HFFc6 (cell line): ENCODE measurements around the gene KHK. TPM values are rescaled to one million over a fixed set of nuclear protein-coding genes. Genes with fewer than 3 reads are reported as not detected.

ENCODE experiments used
- DNase-seq: peaks from one replicate; pipeline ENCODE4 v3.0.0-alpha.2; 2018
- H3K27ac Mint-ChIP-seq: 2 replicates; pipeline ENCODE4 v1.8.0; 2020; ENCODE audit warnings: mild to moderate bottlenecking, mixed read lengths
- H3K27me3 Mint-ChIP-seq: 2 replicates; pipeline ENCODE4 v1.8.0; 2021; ENCODE audit warnings: mild to moderate bottlenecking, moderate library complexity, mixed read lengths; ENCODE audit not compliant: insufficient read depth
- H3K36me3 Mint-ChIP-seq: 2 replicates; pipeline ENCODE4 v1.8.0; 2021; ENCODE audit warnings: low read depth, mixed read lengths
- H3K4me1 Mint-ChIP-seq: 2 replicates; pipeline ENCODE4 v1.8.0; 2020; ENCODE audit warnings: low read depth, mixed read lengths
- H3K4me3 Mint-ChIP-seq: 2 replicates; pipeline ENCODE4 v1.8.0; 2020; ENCODE audit warnings: mild to moderate bottlenecking, moderate library complexity, mixed read lengths
- H3K9me3 Mint-ChIP-seq: 2 replicates; pipeline ENCODE4 v1.8.0; 2020; ENCODE audit warnings: mild to moderate bottlenecking, mixed read lengths
- total RNA-seq, 6 experiments: library from RNA; stranded (reverse); fragmentation: NEBNext Ultra II Directional; extraction: Animal tissue kit (Norgen Biotek cat#: 25700); gene quantifications; 2 replicates in 1 of 6; 3 replicates in 5 of 6; pipeline ENCODE4 v1.2.3, GENCODE V29; 2021
- TF ChIP-seq, protein P1 (sequence below): fragments of 200-600 bp; sonication (generic); IDR thresholded peaks from 2 replicates; pipeline ENCODE4 v1.5.0; 2021; ENCODE audit warnings: antibody characterized with exemption, mild to moderate bottlenecking

KHK gene
- total RNA-seq, 6 experiments from 2014 or later = 1.0 to 1.7 (median 1.6) TPM

DNA sequence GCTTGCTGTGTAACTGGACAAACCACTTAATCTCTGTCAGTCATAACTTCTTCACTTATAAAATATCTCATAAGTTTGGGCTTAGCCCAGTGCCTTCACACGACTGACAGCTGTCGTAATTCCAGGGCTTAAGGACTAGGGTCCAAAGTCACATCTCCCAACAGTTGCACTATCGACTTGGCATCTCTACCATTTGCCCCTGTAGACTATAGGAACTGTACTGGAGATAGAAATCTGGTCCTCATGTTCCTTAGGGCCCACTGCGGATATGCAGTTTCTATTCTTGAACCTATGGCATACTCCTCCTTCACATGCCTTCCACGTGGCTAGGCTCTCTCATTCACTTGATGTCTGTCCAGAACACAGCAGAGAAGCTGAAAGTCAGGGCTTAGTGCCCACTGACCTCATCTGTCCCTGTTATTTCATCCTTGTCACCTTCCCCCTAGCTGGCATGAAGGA is 39.7 kb downstream of the KHK start:
- no peak overlapping the region for H3K27ac Mint-ChIP-seq
- no peak for DNase-seq
- no peaks in the 10 kb centered on the region for H3K4me1 Mint-ChIP-seq
- H3K36me3 Mint-ChIP-seq = peaks cover 6% of the 10 kb centered on the region; the same call in 1 of the 2 replicates
- H3K9me3 Mint-ChIP-seq = no peaks in the 10 kb centered on the region
- no peak overlapping the region for H3K4me3 Mint-ChIP-seq
- TF ChIP-seq, protein P1, sequence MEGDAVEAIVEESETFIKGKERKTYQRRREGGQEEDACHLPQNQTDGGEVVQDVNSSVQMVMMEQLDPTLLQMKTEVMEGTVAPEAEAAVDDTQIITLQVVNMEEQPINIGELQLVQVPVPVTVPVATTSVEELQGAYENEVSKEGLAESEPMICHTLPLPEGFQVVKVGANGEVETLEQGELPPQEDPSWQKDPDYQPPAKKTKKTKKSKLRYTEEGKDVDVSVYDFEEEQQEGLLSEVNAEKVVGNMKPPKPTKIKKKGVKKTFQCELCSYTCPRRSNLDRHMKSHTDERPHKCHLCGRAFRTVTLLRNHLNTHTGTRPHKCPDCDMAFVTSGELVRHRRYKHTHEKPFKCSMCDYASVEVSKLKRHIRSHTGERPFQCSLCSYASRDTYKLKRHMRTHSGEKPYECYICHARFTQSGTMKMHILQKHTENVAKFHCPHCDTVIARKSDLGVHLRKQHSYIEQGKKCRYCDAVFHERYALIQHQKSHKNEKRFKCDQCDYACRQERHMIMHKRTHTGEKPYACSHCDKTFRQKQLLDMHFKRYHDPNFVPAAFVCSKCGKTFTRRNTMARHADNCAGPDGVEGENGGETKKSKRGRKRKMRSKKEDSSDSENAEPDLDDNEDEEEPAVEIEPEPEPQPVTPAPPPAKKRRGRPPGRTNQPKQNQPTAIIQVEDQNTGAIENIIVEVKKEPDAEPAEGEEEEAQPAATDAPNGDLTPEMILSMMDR = no peak
- H3K27me3 Mint-ChIP-seq = peaks cover 26% of the 10 kb centered on the region

DNA sequence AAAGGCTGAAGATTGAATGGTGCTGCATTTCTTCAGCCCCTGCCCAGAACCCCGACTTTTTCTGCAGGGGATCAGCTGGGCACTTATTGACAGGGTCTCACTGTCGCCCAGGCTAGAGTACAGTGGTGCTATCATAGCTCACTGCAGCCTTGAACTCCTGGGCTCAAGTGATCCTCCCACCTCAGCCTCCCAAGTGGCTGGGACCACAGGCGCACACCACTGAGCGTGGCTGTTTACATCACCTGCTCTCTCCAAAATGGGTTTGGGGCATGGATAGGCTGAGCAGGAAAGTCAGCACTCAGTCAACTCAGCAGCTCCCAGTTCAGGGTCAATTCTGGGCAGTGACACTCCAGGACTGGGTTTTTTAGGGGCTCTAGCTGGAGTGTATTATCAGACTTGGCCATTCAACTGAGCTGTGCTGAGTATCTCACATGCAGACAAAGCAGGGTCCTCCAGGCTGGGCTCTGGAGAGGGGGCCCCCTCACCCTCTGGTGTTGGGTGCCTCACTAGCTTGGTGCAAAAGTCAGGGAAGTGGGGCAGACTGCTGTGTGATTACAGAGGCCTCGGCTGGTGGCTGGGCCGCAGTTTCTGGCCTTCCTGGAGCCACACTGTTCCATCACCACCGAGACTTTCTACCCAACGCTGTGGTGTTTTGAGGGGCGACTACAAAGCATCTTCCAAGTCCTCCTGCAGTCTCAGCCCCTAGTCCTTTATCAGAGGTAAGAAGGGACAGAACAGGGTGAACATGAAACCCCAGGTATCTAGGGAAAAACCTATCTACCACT is 41.5 kb downstream of the KHK start:
- no peaks in the 10 kb centered on the region for H3K9me3 Mint-ChIP-seq
- H3K36me3 Mint-ChIP-seq = peaks cover 7% of the 10 kb centered on the region; the same call in 1 of the 2 replicates
- TF ChIP-seq, protein P1 = no peak
- peaks cover 13% of the 10 kb centered on the region for H3K27me3 Mint-ChIP-seq
- no peak for DNase-seq
- no peak overlapping the region for H3K4me3 Mint-ChIP-seq
- H3K27ac Mint-ChIP-seq = no peak overlapping the region
- peaks cover 4% of the 10 kb centered on the region for H3K4me1 Mint-ChIP-seq

DNA sequence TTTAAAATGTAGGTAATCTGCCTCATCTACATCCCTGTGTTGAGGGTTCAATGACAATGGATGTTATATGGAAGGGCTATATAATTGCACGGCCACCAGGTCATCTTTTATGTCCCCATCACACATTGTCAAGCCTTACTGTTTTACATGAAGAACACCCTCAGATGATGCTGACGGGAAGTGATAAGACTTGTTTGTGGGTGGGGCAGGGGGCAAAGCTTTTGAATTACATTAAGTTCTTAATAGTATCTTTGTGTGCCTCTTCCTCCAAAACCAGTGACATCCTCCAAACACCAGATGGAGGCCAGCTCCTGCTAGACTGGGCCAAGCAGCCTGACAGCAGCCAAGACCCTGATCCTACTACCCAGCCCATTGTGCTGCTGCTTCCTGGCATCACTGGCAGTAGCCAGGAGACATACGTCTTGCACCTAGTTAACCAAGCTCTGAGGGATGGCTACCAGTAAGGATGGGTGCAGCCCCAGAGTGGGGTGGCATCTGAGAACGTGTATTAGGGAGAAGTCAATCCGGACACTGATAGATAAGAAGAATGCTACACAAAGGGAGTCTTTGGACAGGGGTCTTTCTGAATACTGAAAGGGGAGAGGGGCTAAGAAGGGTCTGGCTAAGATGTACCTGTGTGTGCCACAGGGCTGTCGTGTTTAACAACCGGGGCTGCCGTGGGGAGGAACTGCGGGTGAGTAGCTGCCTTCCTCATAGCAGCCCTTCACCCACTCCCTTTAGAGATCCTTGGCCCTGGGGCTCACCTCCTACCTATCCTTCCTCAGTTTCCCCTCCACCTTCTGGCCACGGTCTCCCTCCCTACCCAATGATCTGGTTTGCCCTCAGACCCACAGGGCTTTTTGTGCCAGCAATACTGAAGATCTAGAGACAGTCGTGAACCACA is 42.3 kb downstream of the KHK start:
- TF ChIP-seq, protein P1 = no peak
- Mint-ChIP-seq H3K4me1 (peaks cover 13% of the 10 kb centered on the region), H3K27ac (no peak overlapping the region), H3K9me3 (no peaks in the 10 kb centered on the region), H3K27me3 (peaks cover 8% of the 10 kb centered on the region), H3K4me3 (no peak overlapping the region), H3K36me3 (peaks cover 7% of the 10 kb centered on the region; the same call in 1 of the 2 replicates)
- no peak for DNase-seq

DNA sequence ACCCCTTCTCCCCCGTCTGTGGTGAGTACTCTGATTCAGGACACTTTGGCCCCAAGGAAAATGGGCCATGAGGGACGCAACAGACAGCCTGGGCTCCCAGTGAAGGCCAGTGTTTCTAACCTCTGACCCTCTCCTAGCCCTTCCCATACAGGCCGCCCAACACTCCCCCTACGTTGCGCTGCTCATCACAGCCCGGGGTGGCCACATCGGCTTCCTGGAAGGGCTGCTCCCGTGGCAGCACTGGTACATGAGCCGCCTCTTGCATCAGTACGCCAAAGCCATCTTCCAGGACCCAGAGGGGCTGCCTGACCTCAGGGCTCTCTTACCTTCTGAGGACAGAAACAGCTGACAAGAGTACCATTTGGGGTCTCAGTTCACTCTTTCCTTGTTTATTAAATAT is 43.8 kb downstream of the KHK start:
- H3K9me3 Mint-ChIP-seq = no peaks in the 10 kb centered on the region
- no peak overlapping the region for H3K4me3 Mint-ChIP-seq
- peaks cover 7% of the 10 kb centered on the region; the same call in 1 of the 2 replicates for H3K36me3 Mint-ChIP-seq
- H3K27ac Mint-ChIP-seq = no peak overlapping the region
- TF ChIP-seq, protein P1 = no peak
- peaks cover 1% of the 10 kb centered on the region for H3K27me3 Mint-ChIP-seq
- no peak for DNase-seq
- H3K4me1 Mint-ChIP-seq = peaks cover 13% of the 10 kb centered on the region

DNA sequence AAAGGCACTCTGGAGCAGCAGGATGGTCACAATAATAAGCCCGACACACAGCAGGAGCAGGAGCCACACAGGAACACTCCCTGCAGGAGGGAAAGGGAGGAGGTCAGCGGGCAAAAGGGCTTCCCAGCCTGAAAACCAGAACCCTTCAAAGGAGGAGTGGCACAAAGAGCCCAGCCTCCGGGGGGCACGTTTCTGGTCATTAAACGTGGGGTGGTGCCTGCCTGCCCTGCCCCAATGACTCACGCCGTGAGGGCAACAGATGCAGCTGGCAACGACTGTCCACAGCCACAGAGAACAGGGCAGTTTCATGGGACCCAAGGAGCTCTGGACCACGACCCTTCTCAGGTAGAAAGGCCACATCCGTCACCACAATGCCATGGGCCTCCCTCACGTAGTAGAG is 44.9 kb downstream of the KHK start:
- Mint-ChIP-seq H3K36me3 (peaks cover 7% of the 10 kb centered on the region; the same call in 1 of the 2 replicates), H3K4me1 (peaks cover 13% of the 10 kb centered on the region), H3K27me3 (peaks cover 1% of the 10 kb centered on the region), H3K4me3 (no peak overlapping the region), H3K9me3 (no peaks in the 10 kb centered on the region), H3K27ac (no peak overlapping the region)
- DNase-seq = no peak
- TF ChIP-seq, protein P1 = no peak
